Right cardiac atrium (tissue), 5 donors: ENCODE data around the gene NCBP1. TPM values are rescaled to one million over a fixed set of nuclear protein-coding genes. Genes with fewer than 3 reads are reported as not detected.

Source experiments
- ATAC-seq, 2 donors: fragments of 200-7000 bp; cut with Tn5 transposase; one replicate each; pipeline versions ENCODE4 v1.8.0 to v1.9.1; 2020; ENCODE audit warnings: moderate library complexity in 2 of 2, mild to moderate bottlenecking in 1 of 2
- DNase-seq, 3 donors: peaks; one replicate each; pipeline ENCODE4 v3.0.0-alpha.2; 2020
- H3K27ac ChIP-seq: one replicate; pipeline ENCODE4 v1.5.1; 2013; ENCODE audit warnings: mild to moderate bottlenecking, low read length, control low read depth, moderate library complexity
- H3K27me3 ChIP-seq: one replicate; pipeline ENCODE4 v1.6.1; 2013; ENCODE audit not compliant: control insufficient read depth, insufficient read depth
- H3K4me1 ChIP-seq: one replicate; pipeline ENCODE4 v1.6.1; 2013; ENCODE audit warnings: low read length; ENCODE audit not compliant: control insufficient read depth, insufficient read depth
- H3K4me3 ChIP-seq: one replicate; pipeline ENCODE4 v1.5.1; 2013; ENCODE audit warnings: low read length, control low read depth
- H3K9me3 ChIP-seq: one replicate; pipeline ENCODE4 v1.6.1; 2013; ENCODE audit warnings: low read length; ENCODE audit not compliant: control insufficient read depth
- WGBS: extraction: QIAGEN DNeasy Blood & Tissue Kit; methylation state at CpG from one replicate; pipeline ENCODE4 v1.1.7; 2013; 5-methylcytosine and 5-hydroxymethylcytosine counted together
- intact Hi-C, 4 donors: fragments of 100-400 bp; cut with DNase I; formaldehyde crosslinking; loops; one replicate each; pipeline versions ENCODE4 v1.11.0 to v1.14.0; 2022 to 2023
- polyA plus RNA-seq: library from polyadenylated mRNA; stranded (reverse); fragments of 200-250 nt; gene quantifications from one replicate; pipeline ENCODE4 v1.2.3, GENCODE V29; 2013
- total RNA-seq, 4 donors: library from RNA; stranded (reverse); fragmentation: NEBNext Ultra II Directional; extraction: Animal tissue kit (Norgen Biotek cat#: 25700); gene quantifications; one replicate each; pipeline ENCODE4 v1.2.1, GENCODE V29; 2021
- donor health status: healthy with polysubstance abuse.
- donor health status: DM: no; HTN: yes; CAD: no.
- donor health status: DM: no; HTN: no; CAD: no.
- donor health status: DM: no; HTN: yes; CAD: no; lungs with severe emphysema.
- donor health status: DM: yes; HTN: yes; CAD: no.

NCBP1 gene
- total and polyA plus RNA-seq, 5 donors = 10.3 to 27.7 (median 19.5) TPM

DNA sequence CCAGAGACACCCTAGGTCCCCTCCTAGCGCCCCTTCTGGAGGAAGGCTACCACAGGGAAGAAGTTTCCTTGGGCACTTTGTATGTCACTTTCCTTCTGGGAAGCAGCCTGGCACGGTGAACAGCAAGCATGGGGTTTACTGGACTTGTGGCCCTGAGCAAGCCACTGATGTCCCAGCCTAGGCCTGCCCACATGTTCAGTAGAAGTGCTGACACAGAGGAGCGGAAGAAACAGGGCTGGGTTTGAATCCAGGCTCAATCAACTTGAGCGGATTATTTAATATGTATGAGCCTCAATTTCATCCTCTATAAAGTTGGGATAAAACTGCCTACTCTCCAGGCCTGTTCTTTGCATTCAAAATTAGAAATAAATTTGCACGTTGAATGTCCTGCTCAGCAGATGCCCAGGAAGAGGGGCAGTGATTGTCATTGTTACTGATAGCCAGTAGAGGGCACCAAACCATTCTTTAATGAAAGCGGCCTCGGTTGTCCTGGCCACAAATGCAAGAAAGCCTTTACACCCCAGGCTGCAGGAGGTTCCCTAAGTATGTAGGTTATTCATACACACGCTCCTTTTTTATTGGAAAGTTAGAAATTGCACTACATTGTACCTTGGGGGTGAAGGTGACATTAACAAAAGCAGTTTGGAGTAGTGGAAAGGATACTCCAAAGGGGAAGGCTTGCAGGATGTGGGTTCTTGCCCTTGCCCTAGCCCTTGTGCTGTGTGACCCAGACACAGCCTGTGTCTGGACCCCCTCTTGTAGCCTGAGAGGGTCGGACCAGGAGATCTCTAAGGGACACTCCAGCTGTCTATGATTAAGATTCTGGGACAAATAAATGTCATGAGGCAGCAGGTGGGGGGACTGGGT, 77.0 kb downstream of the NCBP1 start:
- H3K4me3 ChIP-seq = no peak overlapping the region
- WGBS = 22% methylated on average over 9 of the region's 9 CpGs
- no peaks in the 10 kb centered on the region for H3K27me3 ChIP-seq
- H3K9me3 ChIP-seq = no peaks in the 10 kb centered on the region
- peak; percentile 81 to 87 for ATAC-seq
- H3K4me1 ChIP-seq = no peaks in the 10 kb centered on the region
- DNase-seq = peak in 2 of 3 donors; percentile 37 to 64
- intact Hi-C loops = loop anchor here (2.0 to 10.0 kb wide), 4 partner anchors 94 to 192 kb away; no protein-coding TSS in a partner anchor
- no peak overlapping the region for H3K27ac ChIP-seq

DNA sequence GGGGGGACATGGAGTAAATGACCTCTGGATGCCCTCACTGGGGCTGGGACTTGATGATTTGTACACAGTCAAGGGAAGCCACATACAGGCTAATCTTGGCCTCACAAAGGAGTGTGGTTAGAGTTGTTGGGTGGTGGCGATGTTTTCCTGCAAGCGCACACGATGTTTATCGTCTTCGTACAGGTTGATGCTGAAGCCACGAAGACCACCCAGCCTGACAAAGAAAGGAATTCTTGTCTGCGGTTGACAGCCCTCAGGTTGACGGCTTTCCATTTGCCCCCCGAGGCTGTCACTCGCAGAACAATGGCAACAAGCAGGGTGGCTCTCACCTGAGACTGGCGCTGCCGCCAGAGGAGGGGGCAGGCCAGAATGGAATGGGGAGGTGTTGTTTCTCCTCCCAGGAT, 77.6 kb downstream of the NCBP1 start:
- ATAC-seq (no peak), DNase-seq (no peak)
- 19% methylated on average over 12 of the region's 12 CpGs for WGBS
- no peaks in the 10 kb centered on the region for H3K27me3 ChIP-seq
- intact Hi-C loops = loop anchor here (2.0 to 10.0 kb wide), 4 partner anchors 94 to 191 kb away; no protein-coding TSS in a partner anchor
- H3K4me1 ChIP-seq = no peaks in the 10 kb centered on the region
- no peaks in the 10 kb centered on the region for H3K9me3 ChIP-seq
- H3K4me3 ChIP-seq = no peak overlapping the region
- no peak overlapping the region for H3K27ac ChIP-seq

DNA sequence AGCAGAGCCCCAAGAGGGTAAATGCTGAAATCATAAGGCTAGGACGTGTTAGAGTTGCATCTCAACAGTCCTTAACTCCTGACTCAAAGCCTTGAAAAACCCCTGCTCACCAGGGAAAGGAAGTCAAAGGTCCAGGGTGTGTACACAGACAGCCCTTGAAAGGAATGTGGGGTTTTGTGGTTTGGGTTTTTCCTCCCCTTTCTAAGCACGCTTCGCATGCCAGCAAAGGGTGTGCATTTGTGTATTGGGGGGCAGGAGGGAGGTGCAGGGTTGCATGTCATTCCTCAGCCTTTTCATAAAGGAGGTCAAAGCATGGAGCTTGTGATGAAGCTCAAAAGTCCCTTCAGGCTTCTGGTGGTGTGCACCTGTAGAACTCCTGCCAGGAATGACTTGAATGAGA, 80.8 kb downstream of the NCBP1 start:
- Histone ChIP-seq H3K4me3 (no peak overlapping the region), H3K9me3 (no peaks in the 10 kb centered on the region), H3K27me3 (no peaks in the 10 kb centered on the region), H3K4me1 (no peaks in the 10 kb centered on the region), H3K27ac (no peak overlapping the region)
- DNase-seq (no peak), ATAC-seq (no peak)
- intact Hi-C loops = loop anchor here in 3 of 4 donors (5.0 to 10.0 kb wide), 3 partner anchors 90 to 188 kb away; no protein-coding TSS in a partner anchor
- 47% methylated on average over 3 of the region's 3 CpGs for WGBS

DNA sequence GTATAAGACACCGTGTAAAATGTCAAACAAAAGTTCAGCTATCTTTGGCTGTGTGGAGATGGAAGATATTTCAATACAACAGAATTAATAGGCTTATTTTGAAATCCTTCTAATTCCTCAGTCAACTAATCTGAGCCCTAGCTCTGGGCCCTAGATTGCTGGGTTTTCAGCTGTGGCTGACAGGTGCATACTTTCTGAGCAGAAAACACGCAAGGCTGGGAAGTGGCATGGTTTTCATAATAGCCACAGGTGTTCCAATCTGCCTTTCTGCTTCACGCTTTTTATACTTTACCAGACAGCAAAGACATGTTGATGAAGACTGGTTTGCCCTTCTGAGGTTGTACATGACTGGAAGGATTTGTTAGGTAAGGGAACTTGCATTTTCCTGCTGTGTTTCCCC, 84.2 kb downstream of the NCBP1 start:
- no peak overlapping the region for H3K27ac ChIP-seq
- DNase-seq (no peak), ATAC-seq (no peak)
- 70% methylated on average over 3 of the region's 3 CpGs for WGBS
- no peaks in the 10 kb centered on the region for H3K27me3 ChIP-seq
- intact Hi-C loops = loop anchor here in 2 of 4 donors (10.0 kb wide), 2 partner anchors 87 to 177 kb away; no protein-coding TSS in a partner anchor
- no peaks in the 10 kb centered on the region for H3K4me1 ChIP-seq
- H3K9me3 ChIP-seq = no peaks in the 10 kb centered on the region
- no peak overlapping the region for H3K4me3 ChIP-seq

DNA sequence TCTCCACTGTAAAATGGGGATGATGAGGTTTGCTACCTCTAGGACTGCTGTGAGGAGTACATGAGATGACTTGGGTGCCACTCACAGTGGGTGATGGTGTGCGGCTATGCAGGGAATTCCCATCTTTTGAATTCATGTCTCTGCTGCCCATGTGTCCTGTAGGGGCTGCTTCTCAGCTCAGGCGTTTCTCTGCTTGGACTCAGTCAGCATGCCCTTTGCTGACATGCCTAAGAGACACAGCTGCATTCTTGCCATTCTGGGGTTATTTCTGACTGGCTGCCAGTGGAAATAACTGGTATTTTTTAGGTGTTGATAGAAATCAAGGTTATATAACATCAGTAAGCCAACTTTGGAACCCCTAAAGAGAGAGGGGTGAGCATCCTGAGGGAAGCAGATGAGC, 87.8 kb downstream of the NCBP1 start:
- Histone ChIP-seq H3K4me1 (no peaks in the 10 kb centered on the region), H3K4me3 (no peak overlapping the region), H3K27me3 (no peaks in the 10 kb centered on the region), H3K27ac (no peak overlapping the region), H3K9me3 (no peaks in the 10 kb centered on the region)
- DNase-seq (no peak), ATAC-seq (no peak)
- 80% methylated on average over 2 of the region's 2 CpGs for WGBS
- intact Hi-C loops = no loop called here

DNA sequence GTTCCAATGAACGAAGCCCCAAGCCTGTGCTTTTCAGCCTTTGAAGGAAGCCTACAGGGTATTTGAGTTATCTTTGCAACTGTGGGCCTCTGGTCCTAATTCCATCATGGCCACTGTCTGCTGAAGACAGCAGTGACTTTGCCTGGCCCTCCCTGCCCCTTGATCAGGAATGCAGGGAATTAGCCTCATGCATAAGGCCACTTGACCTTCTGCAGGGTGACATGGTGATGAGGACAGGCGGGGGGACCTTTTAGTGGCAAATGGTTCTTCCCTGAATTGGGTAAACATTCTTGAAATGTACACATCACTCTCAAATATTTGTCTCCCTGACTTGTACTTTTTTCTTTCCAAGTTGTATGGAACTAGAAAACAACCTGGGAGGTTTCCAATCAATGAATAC, 88.7 kb downstream of the NCBP1 start:
- Histone ChIP-seq H3K4me3 (no peak overlapping the region), H3K27me3 (no peaks in the 10 kb centered on the region), H3K4me1 (no peaks in the 10 kb centered on the region), H3K27ac (no peak overlapping the region), H3K9me3 (no peaks in the 10 kb centered on the region)
- no peak for ATAC-seq
- intact Hi-C loops = no loop called here
- 47% methylated on average over 2 of the region's 2 CpGs for WGBS
- DNase-seq = no peak

Other genes with a start within 250 kb of the NCBP1 start
- 10 to 100 TPM in 1 of 4 donors, 1 to 10 TPM in 3; 8.5 to 10.2 (median 9.3) TPM for gene TDRD7, start 221.7 kb upstream of the NCBP1 start, total RNA-seq
- gene TDRD7, start 221.7 kb upstream of the NCBP1 start, polyA plus RNA-seq = 5.1 TPM
- gene TMOD1, start 132.2 kb upstream of the NCBP1 start, total RNA-seq = 100 to 1,000 TPM; 177 to 220 (median 208) TPM
- gene TMOD1, start 132.2 kb upstream of the NCBP1 start, polyA plus RNA-seq = 184 TPM
- 10 to 100 TPM; 19.4 to 29.5 (median 24.6) TPM for gene TSTD2, start 453 bp upstream of the NCBP1 start, total RNA-seq
- gene TSTD2, start 453 bp upstream of the NCBP1 start, polyA plus RNA-seq = 14.0 TPM
- gene XPA, start 63.5 kb downstream of the NCBP1 start, total RNA-seq = 10 to 100 TPM in 2 of 4 donors, 1 to 10 TPM in 2; 7.1 to 10.7 (median 10.3) TPM
- 9.8 TPM for gene XPA, start 63.5 kb downstream of the NCBP1 start, polyA plus RNA-seq
- not detected for gene FOXE1, start 219.4 kb downstream of the NCBP1 start, total RNA-seq
- gene FOXE1, start 219.4 kb downstream of the NCBP1 start, polyA plus RNA-seq = not detected